ENCODE measurements around the gene FAM13A.

DNA sequence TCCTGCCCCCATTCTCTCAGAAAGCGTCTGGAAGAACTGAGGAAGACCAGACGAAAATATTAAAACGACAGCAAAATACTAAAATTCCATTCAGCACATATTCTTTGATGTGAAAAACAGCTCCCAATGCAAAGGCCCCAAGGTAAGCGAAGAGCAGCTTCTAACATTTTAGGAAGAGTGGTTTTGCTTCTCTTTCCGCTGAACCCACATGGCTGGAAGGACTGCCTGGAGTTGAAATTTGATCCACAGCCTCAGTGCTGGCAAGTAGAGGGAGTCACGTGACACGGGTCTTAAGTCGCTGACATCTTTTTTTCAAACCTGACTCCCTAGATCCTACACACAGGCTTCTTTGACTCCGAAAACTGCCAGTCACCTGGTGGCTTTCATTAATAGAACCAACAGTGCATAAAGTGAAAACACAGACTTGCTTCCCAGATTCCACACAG lies at the start of gene FAM13A:
- TF ChIP-seq POLR2AphosphoS5 (IDR thresholded peaks at IDR 0.05) (peak in 1 of 3 donors; percentile 62), CTCF (IDR thresholded peaks at IDR 0.05) (peak in 1 of 3 donors; percentile 13)

Measured in breast epithelium (tissue), 3 donors.